Ascending aorta (tissue), 2 donors: ENCODE data around the gene RPS5. TPM values are rescaled to one million over a fixed set of nuclear protein-coding genes. Genes with fewer than 3 reads are reported as not detected.

Source experiments
- DNase-seq, 2 donors: peaks; one replicate each; pipeline ENCODE4 v3.0.0-alpha.2; 2019; ENCODE audit warnings: low spot score in 2 of 2
- H3K27ac ChIP-seq, 2 donors: fragments of 200-600 bp; sonication (generic); one replicate each; pipeline ENCODE4 v1.5.1; 2016 to 2017; ENCODE audit warnings: mild to moderate bottlenecking in 1 of 2
- H3K27me3 ChIP-seq: fragments of 200-600 bp; sonication (generic); one replicate; pipeline ENCODE4 v1.5.1; 2017
- H3K36me3 ChIP-seq, 2 donors: fragments of 200-600 bp; sonication (generic); one replicate each; pipeline ENCODE4 v1.5.1; 2016
- H3K4me1 ChIP-seq, 2 donors: fragments of 200-600 bp; sonication (generic); one replicate each; pipeline ENCODE4 v1.5.1; 2016 to 2017; ENCODE audit warnings: mild to moderate bottlenecking in 1 of 2
- H3K4me3 ChIP-seq, 2 donors: fragments of 200-600 bp; sonication (generic); one replicate each; pipeline ENCODE4 v1.5.1; 2016 to 2017; ENCODE audit warnings: mild to moderate bottlenecking in 1 of 2
- H3K9me3 ChIP-seq, 2 donors: fragments of 200-600 bp; sonication (generic); one replicate each; pipeline ENCODE4 v1.5.1; 2016
- intact Hi-C: fragments of 100-400 bp; cut with DNase I; formaldehyde crosslinking; loops from one replicate; pipeline ENCODE4 v1.15.1; 2023
- total RNA-seq: library from RNA; depleted of rRNA; stranded (reverse); fragments of >200 nt; gene quantifications from one replicate; pipeline ENCODE4 v1.1.0, GENCODE V29; 2016
- TF ChIP-seq, protein P1 (sequence below), 3 experiments: fragments of 200-600 bp in 2 of 3; fragments of 450-650 bp in 1 of 3; sonication (generic) in 2 of 3; IDR thresholded peaks; one replicate each; pipeline ENCODE4 v1.5.1; 2016 to 2019; ENCODE audit warnings: antibody characterized with exemption in 3 of 3, mild to moderate bottlenecking in 1 of 3, moderate library complexity in 1 of 3

The RPS5 gene
- total RNA-seq, 1 donor from 2014 or later = 1,483 TPM

DNA sequence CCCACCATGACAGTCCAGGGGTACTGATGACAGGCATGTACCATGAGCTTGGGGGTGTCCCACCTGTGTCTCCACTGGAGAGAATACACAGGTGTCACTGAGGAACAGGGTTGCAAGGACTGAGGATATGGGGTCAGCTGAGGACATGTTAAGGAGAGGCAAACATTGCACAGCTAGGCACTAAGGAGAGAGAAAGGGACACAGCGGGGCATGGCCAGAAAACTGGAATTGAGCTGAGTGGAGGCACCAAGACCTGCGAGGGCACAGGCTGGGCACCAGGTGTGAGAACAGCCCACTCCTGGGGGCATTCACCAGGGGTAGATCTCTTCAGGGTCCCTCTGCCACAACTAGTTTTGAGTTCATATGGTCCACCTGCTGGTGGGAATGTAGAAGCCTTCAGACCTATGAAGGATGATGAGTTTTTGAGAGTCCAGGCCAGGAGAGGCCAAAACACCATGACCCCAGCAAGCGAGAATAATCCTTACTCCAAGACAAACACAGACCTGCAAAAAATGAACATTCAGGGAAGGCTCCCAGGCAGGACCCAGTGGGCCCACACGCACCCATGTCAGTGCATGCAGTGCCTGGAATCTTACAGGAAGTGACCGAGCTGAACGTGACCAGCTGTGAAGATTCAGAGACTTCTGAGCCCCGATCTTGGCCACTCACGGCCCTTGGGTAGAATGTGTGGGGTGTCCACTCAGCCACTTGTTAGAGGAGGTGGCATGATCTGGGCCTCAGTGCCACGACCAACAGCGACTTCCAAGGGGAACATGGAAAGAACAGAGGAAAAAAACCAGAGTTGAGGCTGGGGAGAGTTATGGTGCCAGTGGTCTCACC is 20.0 kb downstream of the RPS5 start:
- TF ChIP-seq, protein P1, sequence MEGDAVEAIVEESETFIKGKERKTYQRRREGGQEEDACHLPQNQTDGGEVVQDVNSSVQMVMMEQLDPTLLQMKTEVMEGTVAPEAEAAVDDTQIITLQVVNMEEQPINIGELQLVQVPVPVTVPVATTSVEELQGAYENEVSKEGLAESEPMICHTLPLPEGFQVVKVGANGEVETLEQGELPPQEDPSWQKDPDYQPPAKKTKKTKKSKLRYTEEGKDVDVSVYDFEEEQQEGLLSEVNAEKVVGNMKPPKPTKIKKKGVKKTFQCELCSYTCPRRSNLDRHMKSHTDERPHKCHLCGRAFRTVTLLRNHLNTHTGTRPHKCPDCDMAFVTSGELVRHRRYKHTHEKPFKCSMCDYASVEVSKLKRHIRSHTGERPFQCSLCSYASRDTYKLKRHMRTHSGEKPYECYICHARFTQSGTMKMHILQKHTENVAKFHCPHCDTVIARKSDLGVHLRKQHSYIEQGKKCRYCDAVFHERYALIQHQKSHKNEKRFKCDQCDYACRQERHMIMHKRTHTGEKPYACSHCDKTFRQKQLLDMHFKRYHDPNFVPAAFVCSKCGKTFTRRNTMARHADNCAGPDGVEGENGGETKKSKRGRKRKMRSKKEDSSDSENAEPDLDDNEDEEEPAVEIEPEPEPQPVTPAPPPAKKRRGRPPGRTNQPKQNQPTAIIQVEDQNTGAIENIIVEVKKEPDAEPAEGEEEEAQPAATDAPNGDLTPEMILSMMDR (IDR thresholded peaks at IDR 0.05) = peak in 1 of 3 experiments; percentile 11
- Histone ChIP-seq H3K27me3 (no peaks in the 10 kb centered on the region), H3K9me3 (no peaks in the 10 kb centered on the region), H3K36me3 (no peaks in the 10 kb centered on the region), H3K4me3 (peak overlapping the region; percentile 97), H3K27ac (no peak overlapping the region), H3K4me1 (peaks cover 3 to 16% of the 10 kb centered on the region in 2 donors)
- intact Hi-C loops = no loop called here
- DNase-seq = no peak

DNA sequence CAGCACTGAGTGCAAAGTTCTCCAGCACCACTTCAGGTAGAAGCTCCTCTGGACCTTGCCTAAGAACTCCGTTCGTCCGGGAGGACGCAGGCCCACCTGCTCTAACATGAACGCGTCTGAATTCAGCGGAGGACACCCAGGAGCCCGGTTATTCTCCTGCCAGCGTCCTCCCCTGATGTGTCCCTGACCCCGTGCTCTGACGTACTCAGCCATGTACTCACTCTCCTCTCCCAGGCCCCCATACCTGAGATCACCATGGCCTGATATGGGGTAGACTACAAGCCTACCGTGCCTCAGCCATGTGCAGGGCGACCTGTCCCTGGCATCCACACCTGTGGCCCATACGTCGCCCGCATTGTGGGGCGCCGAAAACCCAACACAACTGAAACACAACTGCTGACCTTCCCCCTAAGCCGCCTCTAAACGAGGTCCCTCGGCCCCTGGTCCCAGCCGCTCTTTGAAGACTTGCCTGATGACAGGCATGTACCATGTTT is 20.6 kb downstream of the RPS5 start:
- TF ChIP-seq, protein P1 (IDR thresholded peaks at IDR 0.05) = no peak
- peak overlapping the region; percentile 86 to 93 for H3K27ac ChIP-seq
- no peaks in the 10 kb centered on the region for H3K9me3 ChIP-seq
- H3K4me3 ChIP-seq = peak overlapping the region; percentile 97
- no peaks in the 10 kb centered on the region for H3K36me3 ChIP-seq
- H3K4me1 ChIP-seq = peaks cover 3 to 16% of the 10 kb centered on the region in 2 donors
- intact Hi-C loops = loop anchor here (1.0 kb wide), 1 partner anchor 33 kb away; the partner anchor contains the start of gene ZNF132
- H3K27me3 ChIP-seq = no peaks in the 10 kb centered on the region
- no peak for DNase-seq

DNA sequence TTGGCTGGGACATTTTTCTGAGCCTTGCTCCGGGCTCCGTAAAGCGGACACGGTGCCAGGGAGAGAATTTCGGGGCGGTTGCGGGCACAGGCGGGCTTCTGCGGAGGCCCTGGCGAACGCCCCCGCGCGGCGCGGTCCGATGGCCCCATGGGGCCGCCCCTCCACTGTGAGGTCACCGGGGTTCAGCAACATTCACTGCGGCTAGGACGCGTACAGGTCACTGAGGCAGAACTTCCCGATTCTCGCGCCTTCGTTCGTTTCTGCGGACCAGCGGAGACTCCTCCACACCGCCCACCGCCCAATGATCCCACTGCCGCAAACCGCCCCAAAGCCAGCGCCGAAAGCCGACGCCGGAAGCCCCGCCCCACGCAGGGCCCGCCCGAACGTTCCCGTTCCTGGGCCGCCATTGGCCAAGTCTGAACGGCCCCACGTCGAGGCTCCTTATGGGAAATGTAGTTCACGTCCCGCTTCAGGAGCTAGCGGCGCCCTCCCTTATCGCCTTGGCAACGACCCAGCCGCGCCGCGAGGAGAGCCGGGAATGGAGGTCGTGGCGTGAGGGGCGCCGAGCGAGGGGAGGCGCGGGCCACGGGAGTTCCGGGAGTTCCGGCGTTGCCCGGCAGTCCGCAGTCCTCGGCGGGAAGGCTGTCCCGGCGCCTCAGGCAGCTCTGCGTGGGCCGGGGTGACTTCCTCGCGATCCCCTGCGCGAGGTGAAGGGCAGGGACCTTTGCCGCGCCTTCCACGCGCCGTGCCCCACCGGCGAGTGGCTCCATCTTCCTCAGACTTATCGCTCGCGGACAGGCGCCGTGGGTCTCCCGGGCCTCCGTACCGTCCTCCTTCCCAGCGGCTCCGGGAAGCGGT is 21.3 kb downstream of the RPS5 start, which contains the start of gene ZNF584:
TSS of gene ZNF584 (plus strand) at position 498 of the 858 bp plus-strand sequence. CDS start 499 bp downstream, outside the sequence.
- TF ChIP-seq, protein P1 (IDR thresholded peaks at IDR 0.05) = no peak
- Histone ChIP-seq H3K4me1 (peaks cover 3 to 16% of the 10 kb centered on the region in 2 donors), H3K27me3 (no peaks in the 10 kb centered on the region), H3K9me3 (no peaks in the 10 kb centered on the region), H3K36me3 (peaks cover 0 to 3% of the 10 kb centered on the region in 2 donors), H3K27ac (peak within 1 kb of the TSS; percentile 86 to 93), H3K4me3 (peak within 1 kb of the TSS; percentile 97)
- peak; percentile 76 to 97 for DNase-seq
- intact Hi-C loops = loop anchor here (1.0 kb wide), 1 partner anchor 32 kb away; the partner anchor contains the start of gene ZNF132

DNA sequence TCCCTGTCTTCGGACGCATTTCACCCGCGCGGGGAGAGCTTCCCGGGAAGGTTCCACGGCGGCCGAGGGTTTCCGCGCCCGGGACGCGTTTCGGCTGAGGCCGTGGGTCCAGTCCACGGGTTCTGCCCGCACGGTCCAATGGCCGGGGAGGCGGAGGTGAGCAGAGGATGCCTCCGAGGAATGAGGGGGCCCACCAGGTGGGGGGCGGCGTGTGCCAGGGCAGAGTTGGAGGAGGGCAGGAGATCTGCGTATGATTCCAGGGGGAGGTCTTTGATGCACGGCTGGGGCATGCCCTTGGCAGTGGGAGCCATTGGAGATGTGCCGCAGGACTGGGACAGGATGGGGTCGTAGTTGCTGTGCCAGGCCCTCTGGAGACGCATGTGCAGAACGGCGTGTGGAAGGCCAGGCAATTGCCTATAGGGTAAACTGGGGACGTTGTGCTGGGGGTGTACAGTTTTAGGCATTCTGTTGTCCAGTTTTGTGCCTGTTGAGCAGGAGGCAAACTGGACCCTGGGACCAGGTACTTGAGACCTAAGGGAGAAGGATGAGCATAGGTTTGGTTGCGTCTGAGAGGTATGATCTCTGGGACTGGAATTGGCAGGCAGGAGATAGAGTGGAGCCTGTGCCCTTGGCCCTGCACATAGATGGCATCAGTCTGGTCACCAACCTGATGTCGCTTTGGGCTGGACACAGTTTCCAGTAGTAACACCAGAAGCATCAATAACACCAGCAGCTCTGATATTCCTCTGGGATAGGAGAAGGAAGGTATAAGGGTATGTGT is 22.1 kb downstream of the RPS5 start:
- Histone ChIP-seq H3K27ac (peak overlapping the region; percentile 86 to 93), H3K4me1 (peaks cover 3 to 16% of the 10 kb centered on the region in 2 donors), H3K27me3 (no peaks in the 10 kb centered on the region), H3K36me3 (peaks cover 0 to 3% of the 10 kb centered on the region in 2 donors), H3K4me3 (peak overlapping the region; percentile 97), H3K9me3 (no peaks in the 10 kb centered on the region)
- TF ChIP-seq, protein P1 (IDR thresholded peaks at IDR 0.05) = no peak
- intact Hi-C loops = no loop called here
- no peak for DNase-seq

DNA sequence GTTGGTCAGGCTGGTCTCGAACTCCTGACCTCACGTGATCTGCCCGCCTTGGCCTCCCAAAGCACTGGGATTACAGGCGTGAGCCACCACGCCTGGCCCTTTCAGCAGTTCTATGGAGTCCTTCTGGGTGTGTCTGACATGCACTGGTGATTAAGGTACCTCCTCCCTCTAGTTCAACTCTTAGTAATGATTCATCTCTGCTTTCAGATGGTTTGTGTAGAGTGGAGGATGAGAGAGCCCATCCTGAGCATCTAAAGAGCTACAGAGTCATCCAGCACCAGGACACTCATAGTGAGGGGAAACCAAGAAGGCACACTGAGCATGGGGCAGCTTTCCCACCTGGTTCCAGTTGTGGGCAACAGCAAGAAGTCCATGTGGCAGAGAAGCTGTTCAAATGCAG is 29.5 kb downstream of the RPS5 start:
- no peak overlapping the region for H3K27ac ChIP-seq
- intact Hi-C loops = no loop called here
- H3K9me3 ChIP-seq = peaks cover 0 to 6% of the 10 kb centered on the region in 2 donors
- no peaks in the 10 kb centered on the region for H3K27me3 ChIP-seq
- H3K4me1 ChIP-seq = no peaks in the 10 kb centered on the region
- H3K36me3 ChIP-seq = peaks cover 50 to 65% of the 10 kb centered on the region in 2 donors
- TF ChIP-seq, protein P1 (IDR thresholded peaks at IDR 0.05) = no peak
- DNase-seq = no peak
- H3K4me3 ChIP-seq = no peak overlapping the region
